Natural killer cell (primary cell): ENCODE results near the gene DNAJC18. TPM values are rescaled to one million over a fixed set of nuclear protein-coding genes. Genes with fewer than 3 reads are reported as not detected.

Source experiments
- ATAC-seq, 3 donors: fragments of 150-1000 bp in 2 of 3; fragments of 200-7000 bp in 1 of 3; cut with Tn5 transposase; 1 replicate in 1 of 3; 2 replicates in 2 of 3; pipeline ENCODE4 v1.10.0; 2021; ENCODE audit warnings: mild to moderate bottlenecking in 2 of 3, moderate library complexity in 2 of 3
- DNase-seq, 2 donors: peaks; one replicate each; pipeline versions ENCODE4 v3.0.0 to v3.0.0-alpha.2; 2013 to 2021; ENCODE audit warnings: mixed read lengths in 1 of 2
- H3K27ac ChIP-seq: one replicate; pipeline ENCODE4 v1.5.1; 2013; ENCODE audit warnings: mild to moderate bottlenecking, low read length
- H3K27me3 ChIP-seq: one replicate; pipeline ENCODE4 v1.6.1; 2013; ENCODE audit warnings: low read length; ENCODE audit not compliant: control insufficient read depth, insufficient read depth
- H3K36me3 ChIP-seq: one replicate; pipeline ENCODE4 v1.6.1; 2013; ENCODE audit warnings: low read length; ENCODE audit not compliant: control insufficient read depth, insufficient read depth
- H3K4me1 ChIP-seq: one replicate; pipeline ENCODE4 v1.6.1; 2013; ENCODE audit warnings: low read length; ENCODE audit not compliant: control insufficient read depth, insufficient read depth
- H3K4me3 ChIP-seq: one replicate; pipeline ENCODE4 v1.5.1; 2013; ENCODE audit warnings: low read length
- H3K9me3 ChIP-seq: one replicate; pipeline ENCODE4 v1.6.1; 2013; ENCODE audit warnings: low read length; ENCODE audit not compliant: control insufficient read depth, insufficient read depth
- H3K27ac Mint-ChIP-seq, 2 donors: one replicate each; pipeline ENCODE4 v1.8.0; 2022; ENCODE audit warnings: mild to moderate bottlenecking in 2 of 2, mixed read lengths in 2 of 2, moderate library complexity in 1 of 2
- H3K27me3 Mint-ChIP-seq, 2 donors: one replicate each; pipeline ENCODE4 v1.8.0; 2022; ENCODE audit warnings: low read depth in 2 of 2, mixed read lengths in 2 of 2
- H3K36me3 Mint-ChIP-seq: one replicate; pipeline ENCODE4 v1.8.0; 2022; ENCODE audit warnings: mixed read lengths
- H3K4me1 Mint-ChIP-seq, 2 donors: one replicate each; pipeline ENCODE4 v1.8.0; 2022; ENCODE audit warnings: mixed read lengths in 2 of 2
- H3K4me3 Mint-ChIP-seq: one replicate; pipeline ENCODE4 v1.8.0; 2022; ENCODE audit warnings: mild to moderate bottlenecking, moderate library complexity, mixed read lengths
- H3K9me3 Mint-ChIP-seq, 2 donors: one replicate each; pipeline ENCODE4 v1.8.0; 2022; ENCODE audit warnings: mixed read lengths in 2 of 2
- WGBS: methylation state at CpG from one replicate; pipeline ENCODE4 v1.1.7; 2013; ENCODE audit warnings: missing lambda C conversion rate; ENCODE audit not compliant: insufficient coverage; 5-methylcytosine and 5-hydroxymethylcytosine counted together
- intact Hi-C: fragments of 100-400 bp; cut with micrococcal nuclease; formaldehyde crosslinking; loops from one replicate; pipeline ENCODE4 v1.14.2; 2022
- total RNA-seq, 4 donors: library from RNA; stranded (reverse); fragments of 120-200 nt in 1 of 4; gene quantifications; one replicate each; pipeline versions ENCODE4 v1.2.3 to v1.2.4, GENCODE V29; 2013 to 2022
- TF ChIP-seq, protein P1 (sequence below): fragments of 200-600 bp; IDR thresholded peaks from one replicate; pipeline ENCODE4 v1.8.0; 2022; ENCODE audit warnings: antibody characterized with exemption

The DNAJC18 gene
- total RNA-seq, 3 donors from 2014 or later (not counting 1 experiment from before 2014, with no cell fraction given), result 2.9 to 4.9 (median 3.6) TPM

DNA sequence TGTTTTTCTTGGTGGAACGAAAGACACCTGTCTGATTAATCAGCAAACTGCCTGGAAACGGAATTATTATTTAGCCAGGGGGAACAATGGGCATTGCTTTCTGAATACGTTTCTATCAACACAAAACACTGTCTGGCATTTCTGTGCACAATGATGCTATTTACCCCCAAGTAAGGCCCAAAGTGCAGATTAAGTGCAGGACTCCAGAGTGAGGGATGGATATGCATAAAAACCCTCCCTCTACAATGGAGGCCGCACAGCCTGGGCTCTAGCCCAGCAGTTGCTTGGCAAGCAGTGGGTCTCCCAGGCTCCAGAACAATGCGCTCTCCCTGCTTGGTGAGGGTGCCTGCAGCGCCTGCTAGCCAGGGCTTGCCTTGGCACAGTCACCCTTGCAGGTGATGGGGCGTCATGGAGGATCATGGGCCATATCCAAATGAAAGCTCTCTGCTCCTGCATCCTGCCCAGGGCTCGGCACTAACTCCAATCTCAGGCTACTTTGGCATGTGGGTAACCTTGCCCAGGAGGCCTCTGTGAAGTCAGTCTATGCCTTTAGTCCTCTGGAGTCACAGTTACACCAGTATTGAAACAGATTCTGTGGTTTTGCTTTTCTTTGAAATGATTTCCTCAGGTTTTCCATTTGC, 24.0 kb downstream of the DNAJC18 start:
- intact Hi-C loops, result no loop called here
- Histone ChIP-seq H3K27me3 (no peaks in the 10 kb centered on the region), H3K4me1 (no peaks in the 10 kb centered on the region), H3K4me3 (no peak overlapping the region), H3K36me3 (no peaks in the 10 kb centered on the region), H3K27ac (no peak overlapping the region), H3K9me3 (no peaks in the 10 kb centered on the region)
- no peaks in the 10 kb centered on the region for H3K4me1 Mint-ChIP-seq
- TF ChIP-seq, protein P1, sequence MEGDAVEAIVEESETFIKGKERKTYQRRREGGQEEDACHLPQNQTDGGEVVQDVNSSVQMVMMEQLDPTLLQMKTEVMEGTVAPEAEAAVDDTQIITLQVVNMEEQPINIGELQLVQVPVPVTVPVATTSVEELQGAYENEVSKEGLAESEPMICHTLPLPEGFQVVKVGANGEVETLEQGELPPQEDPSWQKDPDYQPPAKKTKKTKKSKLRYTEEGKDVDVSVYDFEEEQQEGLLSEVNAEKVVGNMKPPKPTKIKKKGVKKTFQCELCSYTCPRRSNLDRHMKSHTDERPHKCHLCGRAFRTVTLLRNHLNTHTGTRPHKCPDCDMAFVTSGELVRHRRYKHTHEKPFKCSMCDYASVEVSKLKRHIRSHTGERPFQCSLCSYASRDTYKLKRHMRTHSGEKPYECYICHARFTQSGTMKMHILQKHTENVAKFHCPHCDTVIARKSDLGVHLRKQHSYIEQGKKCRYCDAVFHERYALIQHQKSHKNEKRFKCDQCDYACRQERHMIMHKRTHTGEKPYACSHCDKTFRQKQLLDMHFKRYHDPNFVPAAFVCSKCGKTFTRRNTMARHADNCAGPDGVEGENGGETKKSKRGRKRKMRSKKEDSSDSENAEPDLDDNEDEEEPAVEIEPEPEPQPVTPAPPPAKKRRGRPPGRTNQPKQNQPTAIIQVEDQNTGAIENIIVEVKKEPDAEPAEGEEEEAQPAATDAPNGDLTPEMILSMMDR, result no peak
- no peaks in the 10 kb centered on the region for H3K36me3 Mint-ChIP-seq
- no peak for ATAC-seq
- H3K27me3 Mint-ChIP-seq, result no peaks in the 10 kb centered on the region
- no peak for DNase-seq
- no peaks in the 10 kb centered on the region for H3K9me3 Mint-ChIP-seq
- H3K27ac Mint-ChIP-seq, result no peak overlapping the region
- 85% methylated on average over 8 of the region's 8 CpGs for WGBS
- H3K4me3 Mint-ChIP-seq, result no peak overlapping the region

DNA sequence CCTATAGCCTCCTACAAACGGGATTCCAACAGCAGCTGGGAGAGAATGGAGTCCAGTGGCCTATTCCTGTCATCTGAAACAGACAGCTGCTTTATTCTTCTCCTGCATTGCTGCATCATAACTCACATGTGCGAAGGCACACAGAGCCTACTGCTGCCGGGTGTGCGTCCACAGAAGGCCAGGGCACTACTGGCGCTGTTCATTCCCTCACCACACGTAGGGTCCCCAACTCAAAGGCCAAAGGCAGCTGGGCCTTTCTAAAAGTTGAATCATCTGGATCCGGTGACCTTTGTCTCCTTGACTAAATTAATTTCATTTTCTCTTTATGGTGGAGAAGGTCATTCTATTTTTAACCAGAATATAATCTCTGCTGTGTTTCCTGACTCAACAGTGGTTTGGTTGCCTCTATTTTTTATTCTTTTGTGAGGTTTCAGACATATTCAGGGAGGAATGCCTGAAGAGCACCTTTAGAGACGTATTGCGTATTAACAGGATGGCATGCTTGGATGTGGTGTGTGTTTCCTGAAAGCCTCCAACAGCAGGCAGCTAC, 24.7 kb downstream of the DNAJC18 start:
- no peak for ATAC-seq
- Mint-ChIP-seq H3K27ac (no peak overlapping the region), H3K27me3 (no peaks in the 10 kb centered on the region), H3K4me1 (no peaks in the 10 kb centered on the region), H3K36me3 (no peaks in the 10 kb centered on the region), H3K4me3 (no peak overlapping the region), H3K9me3 (no peaks in the 10 kb centered on the region)
- DNase-seq, result peak in 1 of 2 donors; percentile 30
- Histone ChIP-seq H3K4me1 (no peaks in the 10 kb centered on the region), H3K36me3 (no peaks in the 10 kb centered on the region), H3K4me3 (no peak overlapping the region), H3K27me3 (no peaks in the 10 kb centered on the region), H3K9me3 (no peaks in the 10 kb centered on the region), H3K27ac (no peak overlapping the region)
- 82% methylated on average over 8 of the region's 9 CpGs for WGBS
- TF ChIP-seq, protein P1, result no peak
- intact Hi-C loops, result no loop called here

DNA sequence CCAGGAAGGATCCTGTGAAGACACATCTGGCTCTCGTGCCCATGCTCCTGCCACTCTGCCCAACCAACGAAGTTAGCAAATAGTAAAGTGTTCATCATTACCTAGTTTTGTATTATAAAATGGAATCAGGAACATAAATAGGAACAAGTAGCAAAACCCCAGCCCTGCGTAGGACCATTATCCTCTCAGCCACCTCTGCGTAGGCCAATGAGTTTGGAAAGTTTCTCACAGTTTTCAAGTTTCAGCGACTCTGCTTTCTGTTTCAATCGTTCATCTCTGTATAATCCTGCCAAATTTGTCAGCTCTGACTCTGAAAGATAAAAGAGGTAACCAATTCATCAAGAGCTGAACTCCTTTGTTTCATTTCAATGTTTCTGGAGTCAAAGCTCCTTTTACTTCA, 25.4 kb downstream of the DNAJC18 start:
- Mint-ChIP-seq H3K36me3 (no peaks in the 10 kb centered on the region), H3K4me1 (no peaks in the 10 kb centered on the region), H3K27ac (no peak overlapping the region), H3K27me3 (no peaks in the 10 kb centered on the region), H3K4me3 (no peak overlapping the region), H3K9me3 (no peaks in the 10 kb centered on the region)
- 82% methylated on average over 6 of the region's 6 CpGs for WGBS
- ATAC-seq, result no peak
- H3K27ac ChIP-seq, result no peak overlapping the region
- H3K4me1 ChIP-seq, result no peaks in the 10 kb centered on the region
- no peaks in the 10 kb centered on the region for H3K27me3 ChIP-seq
- DNase-seq, result no peak
- no peak overlapping the region for H3K4me3 ChIP-seq
- TF ChIP-seq, protein P1, result no peak
- H3K9me3 ChIP-seq, result no peaks in the 10 kb centered on the region
- no peaks in the 10 kb centered on the region for H3K36me3 ChIP-seq
- intact Hi-C loops, result no loop called here

DNA sequence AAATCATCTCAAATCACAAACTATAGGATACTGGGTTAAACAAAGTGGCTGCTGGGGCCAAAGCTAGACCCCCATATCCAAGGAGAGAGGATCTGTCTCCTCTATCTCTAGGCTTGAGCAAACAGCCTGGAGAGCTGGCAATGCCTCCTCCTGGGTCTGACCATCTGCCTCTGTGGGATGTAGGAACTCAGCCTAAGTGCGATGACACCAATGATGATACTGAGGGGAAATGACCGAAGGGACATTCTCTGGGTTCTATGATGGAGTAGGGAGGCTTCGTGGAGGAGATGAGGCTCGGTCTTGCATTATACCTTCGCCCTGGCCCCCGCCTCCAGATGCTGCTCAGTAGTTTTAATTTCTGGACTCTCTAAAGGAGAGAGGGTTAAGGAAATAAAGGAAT, 26.2 kb downstream of the DNAJC18 start:
- TF ChIP-seq, protein P1, result no peak
- intact Hi-C loops, result no loop called here
- H3K27me3 Mint-ChIP-seq, result no peaks in the 10 kb centered on the region
- Histone ChIP-seq H3K27me3 (no peaks in the 10 kb centered on the region), H3K9me3 (no peaks in the 10 kb centered on the region), H3K4me3 (no peak overlapping the region), H3K27ac (no peak overlapping the region), H3K36me3 (no peaks in the 10 kb centered on the region), H3K4me1 (no peaks in the 10 kb centered on the region)
- H3K27ac Mint-ChIP-seq, result no peak overlapping the region
- H3K9me3 Mint-ChIP-seq, result no peaks in the 10 kb centered on the region
- DNase-seq, result no peak
- no peaks in the 10 kb centered on the region for H3K36me3 Mint-ChIP-seq
- H3K4me1 Mint-ChIP-seq, result no peaks in the 10 kb centered on the region
- ATAC-seq, result no peak
- H3K4me3 Mint-ChIP-seq, result no peak overlapping the region
- 97% methylated on average over 6 of the region's 6 CpGs for WGBS
